Measurements from ENCODE around the gene GIPC3. TPM values are rescaled to one million over a fixed set of nuclear protein-coding genes. Genes with fewer than 3 reads are reported as not detected.

The GIPC3 gene
- total and polyA plus RNA-seq, 2 of the 8 experiments (the other 6 are each of a cell fraction or from before 2014, with no cell fraction given) = 1.0 to 1.2 TPM

DNA sequence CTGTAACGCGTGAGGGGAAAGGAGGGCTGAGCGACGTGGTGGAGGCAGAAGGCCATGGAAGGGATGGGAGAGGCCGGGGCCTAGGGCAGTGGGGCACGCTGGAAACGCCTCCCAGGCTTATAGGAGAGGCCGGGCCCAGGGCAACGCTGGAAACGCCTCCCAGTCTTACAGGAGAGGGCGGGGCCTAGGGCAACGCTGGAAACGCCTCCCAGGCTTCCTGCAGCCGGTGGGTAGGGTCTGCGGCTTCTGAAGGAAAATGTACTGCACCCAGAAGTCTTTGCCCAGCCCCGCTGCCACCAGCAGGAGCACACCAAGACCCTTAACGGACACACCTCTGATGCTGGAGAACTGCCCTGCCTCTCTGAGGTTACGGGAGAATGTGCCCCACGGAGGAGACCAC lies 32.2 kb downstream of the GIPC3 start (continued):
- TF ChIP-seq BRCA1 (IDR thresholded peaks at IDR 0.05; ENCODE audit: low read depth, low read length) = no peak
- no peak for TF ChIP-seq SIN3A (conservative IDR thresholded peaks at IDR 0.05 in 1 of 2, IDR thresholded peaks at IDR 0.05 in 1 of 2; ENCODE audit: low read depth in 1 of 2, low read length in 2 of 2)
